NOMO-1 treated with DMSO at 0.1 percent for 48 hours (cell line): ENCODE measurements around the gene CLASRP.
A peak's percentile ranks its signal among the peaks of the same experiment; 100 is the strongest.
"Not testable (repeated sequence)": the region's sequence is repeated elsewhere in the genome, so short reads cannot be mapped to it uniquely, and the experiment has no call there.

Experiments used
- DNase-seq: peaks from one replicate; lab custom pipeline; 2025; ENCODE audit not compliant: unreplicated experiment; lab: John Stamatoyannopoulos, UW

The CLASRP gene

GRCh38 chr19:45038931-45039893 is at the start of gene CLASRP:
Gene CLASRP (plus strand): TSS chr19:45039045. CDS start chr19:45040213, 1,168 bp downstream.
- DNase-seq, result peak; percentile 81

GRCh38 chr19:44990459-44990858 is 48.4 kb upstream of the CLASRP start:
- no peak for DNase-seq

GRCh38 chr19:44990966-44991365 is 47.9 kb upstream of the CLASRP start:
- no peak for DNase-seq

- no peak for DNase-seq
Measured at GRCh38 chr19:44992336-44993163, 46.3 kb upstream of the CLASRP start.

- no peak for DNase-seq
Measured at GRCh38 chr19:44993526-44993925, 45.3 kb upstream of the CLASRP start.

GRCh38 chr19:44993926-44994537 is 44.8 kb upstream of the CLASRP start:
- DNase-seq, result no peak

- no peak for DNase-seq
Measured at GRCh38 chr19:44998025-44998424, 40.8 kb upstream of the CLASRP start.

GRCh38 chr19:44999131-44999925 is 39.5 kb upstream of the CLASRP start:
- not testable (repeated sequence) for DNase-seq

GRCh38 chr19:45000665-45001064 is 38.2 kb upstream of the CLASRP start:
- not testable (repeated sequence) for DNase-seq

DNA sequence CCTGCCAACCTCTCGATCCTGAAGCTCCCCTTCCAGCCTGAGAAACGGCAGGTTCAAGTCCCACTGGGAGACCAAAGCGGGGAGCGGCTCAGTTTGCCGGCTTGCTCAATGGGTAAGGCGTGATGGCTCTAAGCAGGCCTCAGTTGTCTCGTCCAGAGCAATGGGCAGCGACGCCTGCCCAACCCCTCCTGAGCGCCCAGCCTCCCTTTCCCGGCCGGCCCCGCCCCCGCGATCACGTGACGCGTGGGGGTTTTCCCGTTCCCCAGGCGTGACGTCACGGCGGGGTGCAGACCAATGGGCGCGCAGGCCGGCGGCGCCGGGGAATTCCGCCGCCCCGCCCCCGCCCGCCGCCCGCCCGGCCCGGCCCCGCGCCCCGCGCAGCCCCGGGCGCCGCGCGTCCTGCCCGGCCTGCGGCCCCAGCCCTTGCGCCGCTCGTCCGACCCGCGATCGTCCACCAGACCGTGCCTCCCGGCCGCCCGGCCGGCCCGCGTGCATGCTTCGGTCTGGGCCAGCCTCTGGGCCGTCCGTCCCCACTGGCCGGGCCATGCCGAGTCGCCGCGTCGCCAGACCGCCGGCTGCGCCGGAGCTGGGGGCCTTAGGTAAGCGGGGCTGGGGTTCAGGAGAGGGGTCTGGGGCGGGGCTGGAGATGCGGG is 37.6 kb upstream of the CLASRP start, which contains the start of gene RELB:
TSS of gene RELB (plus strand) at position 378 of the 653 bp plus-strand sequence. CDS start at position 494, 116 bp downstream.
- DNase-seq, result peak; percentile 70

DNA sequence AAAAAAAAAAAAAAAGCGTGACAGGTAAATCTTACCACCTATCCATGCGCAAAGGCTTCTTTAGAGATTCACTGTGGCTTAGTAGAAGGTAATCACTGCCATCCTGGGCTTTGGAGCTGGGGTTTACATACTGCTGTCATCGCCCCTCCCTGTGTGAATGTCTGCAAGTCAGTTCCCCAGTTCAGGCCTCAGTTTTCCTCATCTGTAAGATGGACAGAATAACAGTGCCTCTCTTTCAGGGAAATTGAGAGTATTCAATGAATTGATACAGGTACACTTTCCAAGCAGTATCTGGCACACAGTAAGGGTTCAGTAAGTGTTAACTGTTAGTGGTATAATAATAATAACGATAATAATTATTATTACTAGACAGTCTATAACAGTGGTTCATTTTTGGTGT is 35.4 kb upstream of the CLASRP start:
- no peak for DNase-seq

GRCh38 chr19:45005787-45006186 is 33.1 kb upstream of the CLASRP start:
- DNase-seq, result no peak

GRCh38 chr19:45008552-45008951 is 30.3 kb upstream of the CLASRP start:
- DNase-seq, result no peak

- no peak for DNase-seq
Measured at GRCh38 chr19:45009625-45010255, 29.1 kb upstream of the CLASRP start.

- no peak for DNase-seq
Measured at GRCh38 chr19:45010306-45010705, 28.5 kb upstream of the CLASRP start.

- DNase-seq, result no peak
Measured at GRCh38 chr19:45011959-45012358, 26.9 kb upstream of the CLASRP start.

DNA sequence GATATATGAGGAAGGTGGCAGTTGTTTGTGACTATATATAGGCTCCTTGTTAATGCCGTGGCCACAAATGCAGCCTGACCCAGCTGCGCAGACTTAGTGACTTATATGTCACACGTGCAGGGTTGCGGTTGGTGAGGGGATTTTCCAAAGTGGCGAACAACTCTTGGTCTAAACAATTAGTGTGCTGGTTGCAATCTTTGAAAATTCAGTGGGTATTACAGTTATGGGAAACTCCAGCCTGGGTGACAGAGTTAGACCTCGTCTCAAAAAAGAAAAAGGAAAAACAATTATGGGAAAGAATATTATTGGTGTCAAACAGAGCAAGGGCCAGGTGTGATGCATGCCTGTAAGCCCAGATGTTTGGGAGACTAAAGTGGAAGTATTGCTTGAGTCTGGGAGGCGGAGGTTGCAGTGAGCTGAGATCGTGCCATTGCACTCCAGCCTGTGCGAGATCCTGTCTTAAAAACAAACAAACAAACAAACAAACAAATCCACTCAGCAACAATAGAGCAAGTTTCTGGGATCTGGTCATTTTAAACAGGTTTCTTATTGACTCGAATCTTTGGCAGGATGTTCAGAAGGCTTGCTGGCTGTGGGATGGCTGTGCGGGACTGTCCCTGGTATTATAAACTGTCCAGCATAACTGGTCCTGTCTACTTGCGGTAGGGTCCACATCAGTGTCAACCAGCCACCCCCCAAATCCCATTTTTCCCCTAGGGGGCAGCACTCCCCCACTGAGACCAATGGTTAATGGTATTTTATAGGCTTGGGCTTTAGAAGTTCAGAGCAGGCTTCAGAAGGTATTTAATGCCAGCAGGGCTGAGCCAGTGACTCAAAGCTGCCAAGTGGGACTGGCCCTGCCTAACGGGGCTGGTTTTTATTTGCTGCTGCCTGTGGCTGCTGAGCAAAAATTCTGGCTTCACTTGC is 22.2 kb upstream of the CLASRP start:
- DNase-seq, result peak; percentile 78

DNA sequence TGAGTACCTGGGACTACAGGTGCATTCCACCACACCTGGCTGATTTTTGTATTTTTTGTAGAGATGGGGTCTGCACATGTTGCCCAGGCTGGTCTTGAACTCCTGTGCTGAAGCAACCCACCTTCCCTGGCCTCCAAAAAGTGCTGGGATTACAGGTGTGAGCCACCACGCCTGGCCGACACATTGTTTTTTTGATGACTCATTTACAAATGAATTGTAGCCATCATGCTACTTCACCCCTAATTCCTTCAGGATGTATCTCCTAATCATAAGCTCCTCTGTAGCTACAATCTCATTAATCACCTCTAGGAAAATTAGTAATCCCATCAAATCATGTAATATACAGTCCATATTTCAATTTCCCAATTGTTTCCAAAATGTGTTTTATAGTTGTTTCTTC is 19.7 kb upstream of the CLASRP start:
- DNase-seq, result no peak
